ENCODE data around the gene NOTCH1.

The NOTCH1 gene

DNA sequence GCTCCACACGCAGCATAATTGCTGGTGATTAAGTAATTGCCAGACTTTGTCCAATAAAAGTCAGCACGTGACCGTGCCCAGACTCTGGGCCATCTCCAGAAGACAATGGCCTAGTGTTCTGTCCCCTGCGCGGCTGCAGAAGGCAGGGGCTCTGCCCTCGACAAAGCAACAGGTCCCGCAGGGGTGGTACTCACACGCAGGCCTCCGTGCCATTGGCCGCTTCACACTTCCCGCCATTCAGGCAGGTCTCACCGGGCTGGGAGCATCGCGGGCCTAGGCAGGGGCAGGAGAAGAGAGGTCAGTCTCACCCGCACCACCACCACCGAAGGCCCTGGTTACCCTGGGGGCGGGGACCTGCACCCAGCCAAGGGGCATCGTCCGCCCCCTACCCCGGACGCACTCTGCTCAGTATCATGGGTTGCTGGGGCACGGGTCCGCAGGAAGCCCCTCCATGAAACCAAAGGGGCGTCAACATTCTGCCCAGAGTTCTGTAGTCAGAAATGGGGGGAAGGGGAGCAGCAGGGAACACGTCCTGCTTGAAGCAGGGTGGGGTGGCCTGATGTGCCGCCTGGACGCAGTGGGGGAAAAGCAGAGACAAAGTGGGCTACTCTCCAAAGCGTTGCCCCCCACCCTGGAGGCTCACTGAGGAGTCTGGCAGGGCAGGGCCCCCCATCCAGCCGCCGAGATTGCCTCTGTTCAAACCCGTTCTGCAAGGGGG is 1.9 kb downstream of the NOTCH1 start:
- DNase-seq = no peak

- DNase-seq = no peak
Measured at GRCh38 chr9:136543280-136543679, 2.6 kb downstream of the NOTCH1 start.

GRCh38 chr9:136542241-136543040 is 3.4 kb downstream of the NOTCH1 start:
- DNase-seq = no peak

- no peak for DNase-seq
Measured at GRCh38 chr9:136541709-136542108, 4.1 kb downstream of the NOTCH1 start.

- no peak for DNase-seq
Measured at GRCh38 chr9:136541179-136541578, 4.7 kb downstream of the NOTCH1 start.

GRCh38 chr9:136539427-136540421 is 6.1 kb downstream of the NOTCH1 start:
- DNase-seq = peak; percentile 65

GRCh38 chr9:136538599-136539426 is 7.0 kb downstream of the NOTCH1 start:
- DNase-seq = no peak

GRCh38 chr9:136537896-136538598 is 7.8 kb downstream of the NOTCH1 start:
- DNase-seq = no peak

DNA sequence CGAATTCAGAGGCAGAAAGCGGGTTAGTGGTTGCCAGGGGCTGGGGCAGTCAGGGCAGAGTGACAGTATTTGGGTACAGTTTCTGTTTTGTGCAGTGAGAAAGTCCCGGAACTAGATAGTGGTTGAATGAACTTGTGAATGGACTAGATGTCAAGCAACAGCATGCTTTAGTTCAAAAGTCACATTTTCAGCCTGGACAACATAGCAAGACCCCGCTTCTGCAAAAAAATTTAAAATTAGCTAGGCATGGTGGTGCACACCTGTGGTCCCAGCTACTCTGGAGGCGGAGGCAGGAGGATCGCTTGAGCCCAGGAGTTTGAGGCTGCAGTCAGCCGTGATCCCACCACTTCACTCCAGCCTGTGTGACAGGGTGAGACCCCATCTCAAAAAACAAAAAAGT is 8.4 kb downstream of the NOTCH1 start:
- no peak for DNase-seq

DNA sequence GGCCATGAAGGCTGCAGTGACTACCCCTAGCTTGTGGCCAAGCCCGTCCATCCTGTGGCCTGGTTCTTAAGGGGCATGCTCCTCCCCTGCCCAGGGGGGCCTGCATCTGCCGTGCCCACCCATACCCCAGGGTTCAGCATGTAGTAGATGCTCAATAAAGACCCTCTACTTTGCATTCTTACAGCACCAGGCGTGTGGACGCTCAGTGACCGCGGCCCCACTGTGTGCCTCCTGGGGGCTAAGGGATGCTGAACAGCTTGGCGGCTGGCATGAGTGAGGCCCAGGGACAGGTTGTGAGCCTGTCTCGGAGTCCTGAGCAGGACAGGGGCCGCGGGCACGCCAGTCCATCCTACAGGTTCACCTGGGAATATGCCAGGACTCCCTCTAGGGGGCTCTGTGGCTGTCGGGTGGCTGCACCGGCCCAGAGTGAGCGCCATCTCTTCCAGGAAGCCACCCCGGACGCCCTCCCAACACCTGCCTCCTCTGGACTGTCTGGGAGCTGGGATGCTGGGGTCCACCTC is 9.1 kb downstream of the NOTCH1 start:
- no peak for DNase-seq

GRCh38 chr9:136536051-136536720 is 9.7 kb downstream of the NOTCH1 start:
- DNase-seq = no peak

- DNase-seq = no peak
Measured at GRCh38 chr9:136535070-136535469, 10.8 kb downstream of the NOTCH1 start.

- no peak for DNase-seq
Measured at GRCh38 chr9:136534366-136534765, 11.5 kb downstream of the NOTCH1 start.

DNA sequence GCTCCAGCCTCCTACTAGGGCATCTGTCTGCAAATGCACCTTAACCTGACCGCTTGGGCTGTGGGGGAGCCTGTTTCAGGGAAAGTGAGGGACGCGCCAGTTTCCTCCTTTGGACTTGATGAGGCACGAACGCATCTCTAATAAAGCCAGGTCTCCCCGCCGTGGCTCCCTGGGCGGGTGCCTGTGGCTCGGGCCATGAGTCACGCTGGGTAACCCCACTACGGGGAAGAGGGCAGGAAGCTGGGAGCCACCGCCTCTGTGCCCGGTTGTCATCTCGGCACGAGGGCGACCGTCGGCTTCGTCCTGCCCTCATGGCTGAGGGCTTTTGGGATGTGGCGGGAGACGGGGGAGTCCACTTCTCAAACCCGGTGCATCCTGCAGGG is 12.1 kb downstream of the NOTCH1 start:
- DNase-seq = no peak

DNA sequence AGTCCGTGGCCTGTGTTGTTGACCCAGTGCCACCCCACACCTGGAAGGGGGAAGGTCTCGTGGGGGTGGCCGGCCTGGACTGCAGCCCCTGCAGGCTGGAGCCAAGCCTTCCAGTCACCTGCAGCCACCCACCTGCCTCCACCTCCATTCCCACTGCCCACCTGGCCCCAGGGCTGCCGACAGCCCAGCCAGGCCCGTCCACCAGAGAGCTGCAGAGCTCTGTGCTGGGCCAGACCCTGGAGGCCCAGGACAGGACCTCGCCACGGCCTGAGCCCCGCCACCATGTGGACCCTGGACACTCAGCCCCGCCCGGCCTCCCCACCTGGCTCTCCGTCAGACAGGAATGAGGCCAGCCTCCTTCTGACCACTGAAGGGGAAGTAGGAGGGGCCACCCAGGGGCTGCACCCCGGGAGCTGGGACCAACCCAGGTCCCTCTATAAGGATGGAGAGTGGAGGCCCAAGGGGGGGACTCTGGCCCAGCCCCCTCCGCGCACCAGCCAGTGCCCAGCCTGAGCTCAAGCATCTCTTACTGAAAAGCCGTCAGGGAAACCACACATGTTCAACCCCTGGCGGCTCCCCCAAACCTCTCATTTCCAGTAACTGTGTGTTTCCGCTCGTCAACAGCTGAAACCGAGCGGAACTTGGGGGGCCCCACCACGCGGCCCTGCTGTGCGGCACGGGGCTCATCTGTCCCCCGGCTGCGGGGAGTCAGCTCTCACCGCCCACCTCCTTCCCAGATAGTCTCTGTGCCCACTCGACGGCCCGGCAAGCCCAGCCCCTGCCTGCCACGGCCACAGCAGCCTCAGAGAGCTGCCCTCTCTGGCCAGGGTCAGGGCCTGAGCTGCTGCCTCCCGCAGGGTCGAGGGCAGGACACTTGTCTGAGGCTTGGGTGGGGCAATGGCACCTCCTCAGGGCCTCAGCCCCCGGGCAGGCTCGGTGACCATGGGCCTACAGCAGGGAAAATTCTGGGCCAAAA is 12.8 kb downstream of the NOTCH1 start:
- no peak for DNase-seq

- DNase-seq = no peak
Measured at GRCh38 chr9:136531904-136532798, 13.7 kb downstream of the NOTCH1 start.

- DNase-seq = no peak
Measured at GRCh38 chr9:136531186-136531903, 14.5 kb downstream of the NOTCH1 start.

Data from fibroblast of skin of right biceps (primary cell).